Activated CD8-positive, alpha-beta memory T cell treated with anti-CD3 and anti-CD28 coated beads, Interleukin-2, amount 50 U/mL, for 4 hours (primary cell): Measurements from ENCODE around the gene EEF1B2.
"Not testable (repeated sequence)": the region's sequence is repeated elsewhere in the genome, so short reads cannot be mapped to it uniquely, and the experiment has no call there.

Experiments
- DNase-seq: peaks from one replicate; pipeline ENCODE4 v3.0.0-alpha.2; 2020

EEF1B2 gene

DNA sequence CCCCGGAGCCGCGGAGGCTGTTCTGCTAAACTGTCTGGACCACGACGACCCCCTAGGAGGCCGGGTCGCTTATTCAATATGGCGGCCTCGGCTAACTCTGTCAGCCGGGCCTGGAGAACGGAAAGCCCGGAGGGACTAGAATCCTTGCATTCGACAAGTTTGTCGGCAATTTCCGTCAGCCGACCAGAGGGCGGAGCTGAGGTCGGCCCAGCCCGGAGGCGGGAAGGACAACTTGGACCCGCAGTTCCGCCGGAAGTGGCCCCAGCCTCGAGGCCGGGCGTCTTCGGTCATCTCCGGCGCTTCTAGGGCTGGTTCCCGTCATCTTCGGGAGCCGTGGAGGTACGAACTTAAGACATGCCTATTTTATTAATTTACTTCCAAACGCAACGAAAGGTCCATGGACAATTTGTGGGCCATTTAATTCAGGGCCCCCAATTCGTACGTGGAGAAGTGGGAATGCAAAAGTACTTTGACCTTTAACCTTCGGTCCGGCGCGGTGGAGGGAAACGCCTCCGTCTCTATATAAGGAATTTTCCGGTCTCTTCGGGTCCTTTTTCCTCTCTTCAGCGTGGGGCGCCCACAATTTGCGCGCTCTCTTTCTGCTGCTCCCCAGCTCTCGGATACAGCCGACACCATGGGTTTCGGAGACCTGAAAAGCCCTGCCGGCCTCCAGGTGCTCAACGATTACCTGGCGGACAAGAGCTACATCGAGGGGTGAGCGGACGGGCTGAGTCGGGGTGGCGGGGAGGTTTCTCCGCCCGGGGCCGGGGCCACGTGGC lies at the start of gene EEF1B2, which contains the start of gene NDUFS1:
TSS of gene EEF1B2 (plus strand) at position 550 of the 779 bp plus-strand sequence. CDS start at position 635, 85 bp downstream.
TSS of gene NDUFS1 (minus strand) at position 99 of the 779 bp plus-strand sequence. CDS start 5,766 bp downstream, outside the sequence.
- peak; percentile 96 for DNase-seq

- DNase-seq, result no peak
These were observed 47.6 kb upstream of the EEF1B2 start for GRCh38 chr2:206112108-206112507.

DNA sequence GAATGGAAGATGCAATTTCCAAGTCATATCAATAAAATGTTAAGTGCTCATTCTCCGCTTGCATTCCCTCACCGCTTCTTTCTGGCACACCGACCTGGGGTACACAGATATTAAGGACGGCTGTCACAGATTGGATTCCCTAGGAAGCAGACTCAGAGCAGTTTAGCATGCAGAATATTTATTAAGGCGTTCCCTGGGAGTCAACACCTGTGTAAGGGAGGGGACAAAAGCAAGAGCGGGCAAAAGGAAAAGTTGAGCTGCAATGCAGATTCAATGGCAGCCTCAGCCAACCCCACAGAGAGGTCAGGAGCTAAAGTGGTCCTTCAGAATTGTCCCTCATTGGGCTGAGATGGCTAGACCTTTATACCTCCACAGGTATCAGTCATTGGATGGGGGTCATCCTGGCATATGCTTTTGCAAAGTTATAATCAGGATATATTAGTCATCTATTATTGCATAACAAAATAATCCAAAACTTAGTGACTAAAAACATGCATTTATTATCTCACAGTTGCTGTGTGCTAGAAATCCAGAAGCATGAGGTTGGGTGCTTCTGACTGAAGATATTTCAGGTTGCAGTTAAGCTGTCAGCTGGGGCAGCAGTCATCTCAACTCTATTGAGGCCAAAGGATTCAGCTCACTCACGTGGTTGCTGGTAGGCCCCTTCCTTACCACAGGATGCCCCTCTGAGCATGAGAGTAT lies 46.7 kb upstream of the EEF1B2 start:
- no peak for DNase-seq

DNA sequence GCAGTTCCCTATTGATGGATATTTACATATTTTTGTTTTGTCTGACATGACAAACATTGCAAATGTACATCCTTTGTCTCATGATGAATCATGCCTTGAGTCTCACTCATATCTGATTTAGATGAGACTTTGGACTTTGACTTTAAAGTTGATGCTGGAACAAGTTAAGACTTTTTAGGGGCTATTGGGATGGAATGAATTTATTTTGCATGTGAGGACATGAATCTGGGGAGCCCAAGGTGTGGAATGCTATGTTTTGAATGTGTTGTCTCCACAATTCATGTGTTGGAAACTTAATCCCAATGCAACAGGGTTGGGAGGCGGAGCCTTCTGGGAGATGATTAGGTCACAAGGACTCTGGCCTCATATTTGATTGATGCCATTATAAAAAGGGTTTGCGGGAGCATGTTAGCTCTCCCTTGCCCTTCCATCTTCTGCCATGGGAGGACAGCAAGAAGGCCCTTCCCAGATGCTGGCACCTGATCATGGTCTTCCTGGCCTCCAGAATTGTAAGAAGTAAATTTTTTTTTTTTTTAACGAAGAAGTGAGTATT lies 44.6 kb upstream of the EEF1B2 start:
- DNase-seq, result no peak

DNA sequence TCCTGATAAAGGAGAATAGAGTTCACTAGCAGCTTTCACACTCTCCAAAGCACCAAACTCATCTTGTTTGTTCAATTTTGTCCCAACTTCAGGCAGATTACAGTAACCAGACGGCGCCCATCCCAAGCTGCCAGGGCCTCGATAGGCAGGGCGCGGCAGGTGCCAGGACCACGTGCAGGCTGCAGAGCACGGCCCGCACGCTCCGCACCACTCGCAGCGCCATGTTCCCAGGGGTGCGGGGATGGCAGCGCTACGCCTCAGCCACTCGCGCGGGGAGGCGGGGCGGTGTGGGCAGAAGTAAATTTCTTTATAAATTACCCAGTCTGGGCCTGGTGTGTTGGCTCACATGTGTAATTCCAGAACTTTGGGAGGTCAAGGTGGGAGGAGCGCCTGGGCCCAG lies 43.4 kb upstream of the EEF1B2 start:
- DNase-seq, result no peak

DNA sequence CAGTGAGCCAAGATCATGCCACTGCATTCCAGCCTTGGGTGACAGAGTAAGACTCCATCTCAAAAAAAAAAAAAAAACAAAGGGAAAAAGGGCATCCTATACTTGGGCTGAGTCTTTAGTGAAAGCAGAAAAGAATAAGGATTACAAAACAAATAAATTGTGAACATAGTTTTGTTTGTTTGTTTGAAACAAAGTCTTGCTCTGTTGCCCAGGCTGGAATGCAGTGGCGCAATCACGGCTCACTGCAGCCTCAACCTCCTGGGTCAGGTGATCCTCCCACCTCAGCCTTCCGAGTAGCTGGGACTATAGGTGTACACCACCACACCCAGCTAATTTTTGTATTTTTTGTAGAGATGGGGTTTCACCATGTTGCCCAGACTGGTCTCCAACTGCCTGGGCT lies 37.1 kb upstream of the EEF1B2 start:
- not testable (repeated sequence) for DNase-seq

- DNase-seq, result no peak
These were observed 33.8 kb upstream of the EEF1B2 start for GRCh38 chr2:206125901-206126300.

DNA sequence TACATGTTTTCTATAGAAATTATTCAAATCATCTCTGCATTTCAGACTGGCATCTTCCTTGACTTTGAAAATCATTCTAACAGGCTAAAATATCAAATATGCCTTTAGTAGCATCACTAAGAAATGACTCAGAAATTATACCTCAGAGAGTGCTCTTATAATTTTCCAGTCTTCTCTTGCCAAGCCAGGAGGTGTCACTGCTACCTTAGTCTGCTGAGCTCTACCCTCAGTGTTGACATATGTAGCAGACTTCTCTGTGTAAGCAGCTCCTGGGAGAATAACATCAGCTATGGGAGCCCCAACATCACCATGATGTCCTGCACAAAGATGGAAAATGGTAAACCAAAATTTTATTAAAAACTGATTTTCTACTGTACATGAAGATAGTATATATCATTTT lies 32.0 kb upstream of the EEF1B2 start:
- DNase-seq, result no peak

DNA sequence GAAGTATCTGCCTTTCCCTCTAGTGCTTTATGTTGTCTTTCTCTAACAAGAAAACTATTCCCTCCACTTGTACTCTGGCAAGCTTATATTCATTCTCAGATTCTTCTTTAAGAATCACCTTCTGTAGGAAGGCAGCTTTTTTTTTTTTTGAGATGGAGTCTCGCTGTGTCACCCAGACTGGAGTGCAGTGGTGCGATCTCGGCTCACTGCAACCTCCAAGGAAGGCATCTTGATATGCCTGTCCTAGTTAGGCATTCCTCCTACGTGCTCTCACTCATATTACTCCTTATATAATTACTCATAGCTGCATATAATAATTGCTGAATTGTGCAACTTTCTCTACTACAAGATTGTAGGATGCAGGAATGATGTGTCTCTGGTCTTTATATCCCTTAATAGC lies 16.2 kb upstream of the EEF1B2 start:
- DNase-seq, result no peak

DNA sequence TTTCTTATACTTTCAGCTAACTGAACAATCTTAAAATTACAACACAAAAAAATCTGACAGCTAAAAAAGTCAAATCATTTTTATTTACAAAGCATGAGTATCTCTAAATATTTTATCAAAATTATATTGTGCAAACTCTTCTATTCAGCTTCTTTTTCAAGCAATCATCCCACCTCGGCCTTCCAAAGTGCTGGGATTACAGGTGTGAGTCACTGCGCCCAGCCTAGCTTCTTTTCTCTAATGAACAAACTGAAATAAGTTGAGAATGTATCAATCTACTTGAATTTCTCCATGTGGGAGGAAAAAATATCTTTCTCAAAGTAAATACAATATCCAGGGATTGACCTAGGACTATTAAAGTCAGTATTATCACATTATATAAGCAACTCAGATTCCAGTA lies 15.3 kb upstream of the EEF1B2 start:
- no peak for DNase-seq

DNA sequence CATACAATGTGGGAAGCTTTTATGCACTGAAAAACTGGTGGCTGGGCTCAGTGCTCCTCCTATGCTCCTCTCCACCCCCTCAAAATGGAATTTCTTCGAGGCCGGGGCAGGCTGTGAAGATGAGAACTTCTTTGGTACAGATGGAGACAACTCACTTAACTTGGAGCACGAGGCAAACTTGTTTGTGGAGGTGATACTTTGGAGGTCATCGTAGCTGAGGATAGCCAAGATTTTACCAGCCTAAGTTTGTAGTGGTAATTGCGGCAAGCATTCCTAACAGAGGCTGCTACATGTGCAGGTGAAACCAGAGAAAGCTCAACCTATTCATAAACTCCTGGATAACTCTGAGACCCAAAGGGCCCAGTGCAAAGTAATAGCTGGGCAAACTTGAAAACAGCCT lies 14.0 kb upstream of the EEF1B2 start:
- no peak for DNase-seq

DNA sequence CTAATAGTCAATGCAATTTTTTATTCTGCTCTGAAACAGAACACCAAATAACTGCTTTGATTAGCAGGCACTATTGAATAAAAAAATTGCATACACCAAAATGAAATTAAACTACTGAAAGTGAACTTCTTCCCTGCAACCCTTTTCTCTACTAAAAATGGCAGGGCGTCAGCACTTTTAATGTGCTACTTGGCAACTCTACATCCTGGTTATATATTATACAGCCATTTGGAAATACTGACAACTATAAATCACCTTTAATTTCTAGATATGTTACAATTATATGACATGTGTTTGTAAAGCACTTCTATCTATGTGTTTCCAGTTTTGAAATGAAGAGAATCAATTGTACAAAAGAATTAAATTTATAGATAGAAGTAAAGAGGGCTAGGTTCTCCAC lies 10.4 kb upstream of the EEF1B2 start:
- DNase-seq, result no peak

DNA sequence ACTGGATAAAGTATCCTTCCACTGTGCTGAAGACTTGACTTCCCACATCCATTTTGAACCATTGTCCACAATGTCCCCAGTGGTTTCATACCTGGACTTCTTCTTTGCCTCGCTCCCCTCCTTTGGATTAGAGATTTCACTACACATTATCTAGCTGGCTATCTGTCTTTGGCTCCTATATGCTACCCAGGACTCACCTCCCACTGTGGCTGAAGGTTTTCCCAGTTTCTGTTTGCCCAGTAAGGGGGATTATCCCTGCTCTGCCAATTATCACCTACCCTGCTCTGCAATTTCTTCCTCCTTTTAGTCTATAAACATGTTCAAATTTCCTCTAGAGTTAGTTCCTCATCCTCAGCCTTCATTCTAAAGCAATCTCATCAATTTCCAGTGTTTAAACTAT lies 9.5 kb upstream of the EEF1B2 start:
- DNase-seq, result no peak

DNA sequence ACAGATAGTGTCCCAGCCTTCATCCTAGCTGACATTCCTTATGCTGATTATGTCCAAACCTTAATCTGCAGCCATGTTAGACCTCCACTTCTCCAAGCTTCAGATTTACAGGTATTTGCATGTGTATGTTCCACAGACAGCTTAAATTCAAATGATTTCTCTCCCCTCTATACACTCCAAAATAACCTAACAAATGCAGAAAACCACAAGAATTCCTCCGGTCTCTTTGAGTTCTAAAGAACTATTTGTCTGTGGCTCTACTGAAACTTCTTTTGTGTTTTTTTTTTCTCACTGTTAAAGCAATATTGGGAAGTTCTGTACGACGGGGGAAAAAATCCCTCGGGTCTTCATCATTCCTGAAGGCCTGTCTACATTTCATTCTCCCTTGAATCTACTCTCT lies 9.1 kb upstream of the EEF1B2 start:
- no peak for DNase-seq

GRCh38 chr2:206154197-206154596 lies 5.5 kb upstream of the EEF1B2 start:
- DNase-seq, result no peak

DNA sequence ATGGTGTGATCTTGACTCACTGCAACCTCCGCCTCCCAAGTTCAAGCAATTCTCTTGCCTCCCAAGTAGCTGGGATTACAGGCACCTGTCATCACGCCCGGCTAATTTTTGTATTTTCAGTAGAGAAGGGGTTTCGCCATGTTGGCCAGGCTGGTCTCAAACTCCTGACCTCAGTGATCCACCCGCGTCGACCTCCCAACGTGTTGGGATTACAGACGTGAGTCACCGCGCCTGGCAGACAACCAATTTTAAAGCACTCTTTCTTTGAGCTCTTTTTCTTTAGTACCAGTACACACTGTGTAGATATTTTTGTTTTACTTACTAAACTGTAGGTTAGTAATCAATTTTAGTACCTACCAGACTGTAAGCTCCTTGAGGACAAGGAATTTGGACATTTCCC lies 2.7 kb upstream of the EEF1B2 start:
- DNase-seq, result not testable (repeated sequence)

GRCh38 chr2:206158563-206159345 lies 941 bp upstream of the EEF1B2 start:
- no peak for DNase-seq

- no peak for DNase-seq
These were observed 571 bp downstream of the EEF1B2 start for GRCh38 chr2:206160125-206160806.

- DNase-seq, result no peak
These were observed 1.1 kb downstream of the EEF1B2 start for GRCh38 chr2:206160807-206161179.

- DNase-seq, result not testable (repeated sequence)
These were observed 2.7 kb downstream of the EEF1B2 start for GRCh38 chr2:206162401-206162800.

- DNase-seq, result no peak
These were observed 3.7 kb downstream of the EEF1B2 start for GRCh38 chr2:206163251-206163880.

- no peak for DNase-seq
These were observed 4.7 kb downstream of the EEF1B2 start for GRCh38 chr2:206164261-206164862.
